MCF 10A (cell line): Measurements from ENCODE around the gene FIGN. TPM values are rescaled to one million over a fixed set of nuclear protein-coding genes. Genes with fewer than 3 reads are reported as not detected.
A peak's percentile ranks its signal among the peaks of the same experiment; 100 is the strongest.

Experiments
- BruUV-seq: library from RNA; stranded (reverse); fragments of 400-500 nt; replicated peaks from 2 replicates; lab custom pipeline; 2021; lab: Mats Ljungman, UMichigan
- CTCF ChIA-PET: fragments of 300-600 bp; sonication (Branson Sonifier 250); formaldehyde crosslinking; extraction: SDS; loops from one replicate; lab custom pipeline; 2021; ENCODE audit warnings: antibody characterized with exemption, inconsistent platforms; lab: Yijun Ruan, JAX
- POLR2A ChIA-PET: fragments of 300-600, 350-650 bp; sonication (Branson Sonifier 250); formaldehyde crosslinking; extraction: SDS; loops from one replicate; lab custom pipeline; 2020; ENCODE audit warnings: antibody characterized with exemption, inconsistent platforms; lab: Yijun Ruan, JAX
- DNase-seq: peaks from one replicate; pipeline ENCODE4 v3.0.0-alpha.2; 2018; ENCODE audit not compliant: unreplicated experiment
- H3K27ac Mint-ChIP-seq: one replicate; pipeline ENCODE4 v1.8.0; 2022; ENCODE audit warnings: mild to moderate bottlenecking, low read depth, mixed read lengths; ENCODE audit not compliant: unreplicated experiment
- H3K27me3 Mint-ChIP-seq: one replicate; pipeline ENCODE4 v1.8.0; 2022; ENCODE audit warnings: mixed read lengths; ENCODE audit not compliant: insufficient read depth, unreplicated experiment
- H3K36me3 Mint-ChIP-seq: one replicate; pipeline ENCODE4 v1.8.0; 2022; ENCODE audit warnings: mild to moderate bottlenecking, moderate library complexity, mixed read lengths; ENCODE audit not compliant: insufficient read depth, unreplicated experiment
- H3K4me1 Mint-ChIP-seq: one replicate; pipeline ENCODE4 v1.8.0; 2022; ENCODE audit warnings: mixed read lengths; ENCODE audit not compliant: insufficient read depth, unreplicated experiment
- H3K4me3 Mint-ChIP-seq: one replicate; pipeline ENCODE4 v1.8.0; 2022; ENCODE audit warnings: mild to moderate bottlenecking, moderate library complexity, mixed read lengths; ENCODE audit not compliant: unreplicated experiment
- H3K9me3 Mint-ChIP-seq: one replicate; pipeline ENCODE4 v1.8.0; 2022; ENCODE audit warnings: mixed read lengths; ENCODE audit not compliant: unreplicated experiment
- intact Hi-C: fragments of 100-400 bp; cut with micrococcal nuclease; formaldehyde crosslinking; loops from 2 replicates; pipeline ENCODE4 v1.14.1; 2022
- total RNA-seq: library from RNA; stranded (reverse); gene quantifications from 2 replicates; pipeline ENCODE4 v1.2.3, GENCODE V29; 2022
- TF ChIP-seq, protein P1 (sequence below): fragments of 200-600 bp; IDR thresholded peaks from one replicate; pipeline ENCODE4 v1.8.0; 2022; ENCODE audit warnings: antibody characterized with exemption, mild to moderate bottlenecking; ENCODE audit not compliant: unreplicated experiment

The FIGN gene
- total RNA-seq, 1 experiment from 2014 or later = 11.7 TPM

DNA sequence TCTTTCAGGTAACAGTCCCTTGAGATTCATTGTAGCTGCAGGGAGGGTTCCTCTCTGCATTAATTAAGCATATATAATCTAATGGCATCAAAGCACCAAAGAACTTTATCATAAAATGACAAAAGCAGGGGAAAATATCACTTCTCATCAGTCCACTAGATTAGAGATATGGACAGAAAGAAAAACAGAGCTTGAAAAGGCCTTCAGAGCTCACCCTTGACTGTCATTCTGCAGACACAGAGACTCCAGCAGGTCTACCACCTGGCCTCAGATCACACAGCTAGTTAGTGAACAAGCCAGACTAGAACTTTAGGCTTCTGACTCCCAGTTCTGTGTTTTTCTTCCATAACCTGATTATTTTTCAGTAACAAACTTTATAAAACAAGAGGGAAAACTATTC is 88.5 kb downstream of the FIGN start:
- intact Hi-C loops = no loop called here
- Mint-ChIP-seq H3K27ac (peak overlapping the region; percentile 70), H3K9me3 (peaks cover 10% of the 10 kb centered on the region), H3K4me1 (peaks cover 14% of the 10 kb centered on the region), H3K4me3 (no peak overlapping the region), H3K36me3 (no peaks in the 10 kb centered on the region), H3K27me3 (no peaks in the 10 kb centered on the region)
- ChIA-PET CTCF (interaction anchor here (0.6 to 1.0 kb wide), 3 partner anchors 16 to 893 kb away, joined by 3 to 7 read pairs (median 3); no protein-coding TSS in a partner anchor), POLR2A (no interaction called here)
- BruUV-seq = no TSS peak
- TF ChIP-seq, protein P1, sequence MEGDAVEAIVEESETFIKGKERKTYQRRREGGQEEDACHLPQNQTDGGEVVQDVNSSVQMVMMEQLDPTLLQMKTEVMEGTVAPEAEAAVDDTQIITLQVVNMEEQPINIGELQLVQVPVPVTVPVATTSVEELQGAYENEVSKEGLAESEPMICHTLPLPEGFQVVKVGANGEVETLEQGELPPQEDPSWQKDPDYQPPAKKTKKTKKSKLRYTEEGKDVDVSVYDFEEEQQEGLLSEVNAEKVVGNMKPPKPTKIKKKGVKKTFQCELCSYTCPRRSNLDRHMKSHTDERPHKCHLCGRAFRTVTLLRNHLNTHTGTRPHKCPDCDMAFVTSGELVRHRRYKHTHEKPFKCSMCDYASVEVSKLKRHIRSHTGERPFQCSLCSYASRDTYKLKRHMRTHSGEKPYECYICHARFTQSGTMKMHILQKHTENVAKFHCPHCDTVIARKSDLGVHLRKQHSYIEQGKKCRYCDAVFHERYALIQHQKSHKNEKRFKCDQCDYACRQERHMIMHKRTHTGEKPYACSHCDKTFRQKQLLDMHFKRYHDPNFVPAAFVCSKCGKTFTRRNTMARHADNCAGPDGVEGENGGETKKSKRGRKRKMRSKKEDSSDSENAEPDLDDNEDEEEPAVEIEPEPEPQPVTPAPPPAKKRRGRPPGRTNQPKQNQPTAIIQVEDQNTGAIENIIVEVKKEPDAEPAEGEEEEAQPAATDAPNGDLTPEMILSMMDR = no peak
- no peak for DNase-seq

DNA sequence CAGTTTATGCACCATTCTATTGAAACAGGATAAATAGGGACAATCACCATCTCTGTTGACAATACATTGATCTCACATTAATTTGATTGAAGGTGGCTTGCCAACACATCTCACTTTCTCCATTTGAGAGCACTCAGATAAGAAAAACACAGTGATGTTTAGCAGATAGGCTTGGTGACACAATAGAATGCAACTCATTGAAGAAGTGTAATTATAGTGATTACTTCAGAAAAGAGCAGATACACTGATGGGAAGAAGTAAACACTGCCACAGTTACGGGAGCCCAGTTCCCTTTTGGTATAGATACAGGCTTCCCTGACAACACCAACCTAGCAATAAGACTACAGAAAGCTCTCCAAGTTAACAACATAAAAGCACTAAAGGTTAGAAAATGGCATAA is 89.1 kb downstream of the FIGN start:
- Mint-ChIP-seq H3K4me3 (no peak overlapping the region), H3K36me3 (no peaks in the 10 kb centered on the region), H3K27me3 (no peaks in the 10 kb centered on the region), H3K9me3 (peaks cover 10% of the 10 kb centered on the region), H3K27ac (no peak overlapping the region), H3K4me1 (peaks cover 18% of the 10 kb centered on the region)
- TF ChIP-seq, protein P1 = no peak
- intact Hi-C loops = no loop called here
- CTCF ChIA-PET = interaction anchor here (0.7 to 1.0 kb wide), 2 partner anchors 16 to 36 kb away, joined by 3 read pairs; no protein-coding TSS in a partner anchor
- no TSS peak for BruUV-seq
- POLR2A ChIA-PET = interaction anchor here (0.9 kb wide), 1 partner anchor 8 kb away, joined by 3 read pairs; no protein-coding TSS in a partner anchor
- DNase-seq = no peak

DNA sequence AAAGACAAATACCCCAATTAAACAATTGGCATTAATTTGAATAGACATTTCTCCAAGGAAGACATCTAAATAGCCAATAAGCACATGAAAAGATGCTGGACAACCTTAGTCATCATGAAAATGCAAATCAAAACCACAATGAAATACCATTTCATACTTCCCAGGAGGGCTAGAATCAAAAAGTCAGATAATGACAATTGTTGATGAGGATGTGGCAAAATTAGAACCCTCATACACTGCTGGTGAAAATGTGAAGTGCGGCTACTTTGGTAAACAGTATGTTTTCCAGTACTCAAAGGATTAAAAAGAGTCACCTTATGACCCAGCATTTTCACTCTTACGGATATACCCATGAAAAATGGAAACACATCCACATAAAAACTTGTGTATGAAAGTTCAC is 91.6 kb downstream of the FIGN start:
- H3K9me3 Mint-ChIP-seq = peaks cover 10% of the 10 kb centered on the region
- H3K4me1 Mint-ChIP-seq = peaks cover 18% of the 10 kb centered on the region
- intact Hi-C loops = no loop called here
- H3K36me3 Mint-ChIP-seq = no peaks in the 10 kb centered on the region
- no peak overlapping the region for H3K4me3 Mint-ChIP-seq
- H3K27me3 Mint-ChIP-seq = no peaks in the 10 kb centered on the region
- BruUV-seq = no TSS peak
- no peak overlapping the region for H3K27ac Mint-ChIP-seq
- ChIA-PET CTCF (interaction anchor here (0.6 kb wide), 2 partner anchors 57 to 117 kb away, joined by 3 to 6 read pairs; no protein-coding TSS in a partner anchor), POLR2A (no interaction called here)
- no peak for DNase-seq
- TF ChIP-seq, protein P1 = no peak

DNA sequence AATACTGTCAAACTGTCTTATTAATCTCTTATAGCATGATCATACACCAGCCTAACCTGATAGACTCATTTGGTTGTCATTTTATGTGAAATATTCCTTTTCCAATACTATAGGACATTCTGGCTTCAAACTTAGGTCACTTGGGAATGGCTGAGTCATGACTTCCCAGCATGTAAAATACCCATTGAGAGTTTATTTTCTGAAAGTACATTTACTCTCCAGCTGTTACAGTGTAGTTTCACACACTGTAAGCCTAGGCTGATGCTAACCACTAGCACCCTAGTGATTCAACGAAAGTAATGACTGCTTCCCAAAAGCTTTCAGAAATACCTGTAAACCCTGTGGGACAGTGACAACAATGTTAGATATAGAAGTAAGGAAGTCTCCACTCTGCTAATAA is 93.8 kb downstream of the FIGN start:
- no TSS peak for BruUV-seq
- TF ChIP-seq, protein P1 = no peak
- DNase-seq = no peak
- peaks cover 10% of the 10 kb centered on the region for H3K9me3 Mint-ChIP-seq
- POLR2A ChIA-PET = no interaction called here
- peaks cover 9% of the 10 kb centered on the region for H3K36me3 Mint-ChIP-seq
- intact Hi-C loops = no loop called here
- H3K27ac Mint-ChIP-seq = no peak overlapping the region
- CTCF ChIA-PET = interaction anchor here (0.6 to 0.7 kb wide), 2 partner anchors 31 to 237 kb away, joined by 3 read pairs; no protein-coding TSS in a partner anchor
- peaks cover 13% of the 10 kb centered on the region for H3K4me1 Mint-ChIP-seq
- H3K4me3 Mint-ChIP-seq = no peak overlapping the region
- no peaks in the 10 kb centered on the region for H3K27me3 Mint-ChIP-seq
